Hepatocyte (in vitro differentiated cells): ENCODE measurements around the gene CDH4. TPM values are rescaled to one million over a fixed set of nuclear protein-coding genes. Genes with fewer than 3 reads are reported as not detected.

Experiments used
- DNase-seq: peaks from one replicate; pipeline ENCODE4 v3.0.0-alpha.2; 2016; ENCODE audit warnings: low spot score
- H2AFZ ChIP-seq: fragments of 200-600 bp; sonication (generic); 2 replicates; pipeline ENCODE4 v1.6.0; 2016; ENCODE audit warnings: antibody characterized with exemption, mild to moderate bottlenecking
- H3K27ac ChIP-seq: fragments of 200-600 bp; sonication (generic); 2 replicates; pipeline ENCODE4 v1.5.1; 2016; ENCODE audit warnings: mild to moderate bottlenecking
- H3K27me3 ChIP-seq: fragments of 200-600 bp; sonication (generic); 2 replicates; pipeline ENCODE4 v1.6.1; 2016
- H3K36me3 ChIP-seq: fragments of 200-600 bp; sonication (generic); replicated peaks from 2 replicates; pipeline ENCODE4 v1.5.1; 2016; ENCODE audit warnings: low read depth; ENCODE audit not compliant: insufficient read depth
- H3K4me1 ChIP-seq: fragments of 200-600 bp; sonication (generic); 2 replicates; pipeline ENCODE4 v1.5.1; 2016; ENCODE audit warnings: mild to moderate bottlenecking, moderate library complexity; ENCODE audit not compliant: insufficient read depth
- H3K4me2 ChIP-seq: fragments of 200-600 bp; sonication (generic); 2 replicates; pipeline ENCODE4 v1.6.0; 2016
- H3K4me3 ChIP-seq: fragments of 200-600 bp; sonication (generic); 2 replicates; pipeline ENCODE4 v1.5.1; 2016; ENCODE audit warnings: mild to moderate bottlenecking
- H3K79me2 ChIP-seq: fragments of 200-600 bp; sonication (generic); 2 replicates; pipeline ENCODE4 v1.6.0; 2017; ENCODE audit warnings: mild to moderate bottlenecking
- H3K9me2 ChIP-seq: fragments of 200-600 bp; sonication (generic); replicated peaks from 2 replicates; pipeline ENCODE4 v1.6.0; 2017; ENCODE audit warnings: mild to moderate bottlenecking; ENCODE audit not compliant: insufficient read depth
- H3K9me3 ChIP-seq: fragments of 200-600 bp; sonication (generic); 2 replicates; pipeline ENCODE4 v1.5.1; 2016; ENCODE audit warnings: low read depth, mild to moderate bottlenecking
- H4K20me1 ChIP-seq: fragments of 200-600 bp; sonication (generic); 2 replicates; pipeline ENCODE4 v1.6.0; 2016; ENCODE audit warnings: mild to moderate bottlenecking; ENCODE audit not compliant: insufficient read depth, poor library complexity, severe bottlenecking
- EZH2 ChIP-seq: fragments of 200-600 bp; sonication (generic); IDR thresholded peaks from 2 replicates; pipeline ENCODE4 v1.6.1; 2016; ENCODE audit warnings: antibody characterized with exemption, mild to moderate bottlenecking, borderline replicate concordance
- EZH2phosphoT487 ChIP-seq: fragments of 200-600 bp; sonication (generic); IDR thresholded peaks from one replicate; pipeline ENCODE4 v1.6.1; 2018; ENCODE audit warnings: antibody characterized with exemption, mild to moderate bottlenecking, low read depth, moderate library complexity; ENCODE audit not compliant: unreplicated experiment, severe bottlenecking
- WGBS: methylation state at CpG from one replicate; pipeline ENCODE4 v1.1.6; 2016; ENCODE audit warnings: low lambda C conversion rate; ENCODE audit errors: missing lambda C conversion rate; 5-methylcytosine and 5-hydroxymethylcytosine counted together
- polyA plus RNA-seq: library from polyadenylated mRNA; unstranded; fragments of >200 nt; fragmentation: Nextera tagmentation; extraction: Ambion mirVana; gene quantifications from 2 replicates; pipeline ENCODE4 v1.2.1, GENCODE V29; 2016
- total RNA-seq: library from RNA; depleted of rRNA; stranded (reverse); fragments of >200 nt; gene quantifications from 2 replicates; pipeline ENCODE4 v1.2.3, GENCODE V29; 2014
- TF ChIP-seq, protein P1 (sequence below): fragments of 200-600 bp; sonication (generic); IDR thresholded peaks from 2 replicates; pipeline ENCODE4 v1.5.1; 2016; ENCODE audit warnings: antibody characterized with exemption, mild to moderate bottlenecking; ENCODE audit not compliant: poor library complexity

The CDH4 gene
- total and polyA plus RNA-seq, 2 experiments from 2014 or later: 0.53 to 0.73 TPM

DNA sequence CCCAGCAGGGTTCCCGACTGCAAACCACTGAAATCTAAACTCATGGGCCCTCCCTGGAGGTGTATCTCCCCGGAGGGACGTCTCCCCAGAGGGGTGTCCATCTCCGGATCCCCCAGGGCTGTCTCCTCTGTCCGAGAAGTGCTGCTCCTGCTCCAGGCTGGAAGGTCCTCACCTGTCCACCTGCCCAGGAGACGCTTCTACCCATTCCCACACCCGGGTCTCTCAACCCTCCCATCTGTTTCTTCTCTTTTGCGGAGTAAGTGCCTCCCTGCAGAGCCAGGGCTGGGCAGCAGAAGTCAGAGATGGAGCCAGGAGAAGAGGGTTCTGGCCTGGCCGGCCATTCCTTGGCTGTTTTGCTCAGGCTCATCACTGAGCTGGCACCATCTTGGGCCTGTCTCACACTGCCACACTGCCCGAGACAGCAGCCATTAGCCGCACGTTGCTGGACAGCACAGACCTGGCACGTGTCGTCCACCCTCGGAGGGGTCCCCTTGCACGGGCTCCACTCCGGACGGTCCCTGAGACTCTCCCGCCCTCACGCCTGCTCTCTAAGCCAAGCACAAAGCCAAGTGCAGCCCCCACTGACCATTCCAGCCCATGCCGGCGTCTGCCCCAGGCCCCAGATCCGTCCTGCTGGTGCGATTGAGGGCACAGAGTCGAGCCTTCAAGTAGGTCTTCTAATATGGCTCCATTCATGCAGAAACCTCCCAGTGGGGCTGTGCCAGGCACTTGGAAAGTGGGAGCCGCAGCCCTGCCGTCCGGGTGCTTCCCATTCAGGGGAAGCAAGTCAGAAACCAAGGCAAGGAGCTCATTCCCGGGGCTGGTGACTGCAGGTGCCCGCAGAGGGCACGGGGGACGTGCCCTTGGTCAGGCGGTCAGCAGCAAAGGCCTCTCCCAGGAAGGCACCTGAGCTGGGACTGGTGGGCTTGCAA, 445.9 kb downstream of the CDH4 start:
- 94% methylated on average over 33 of the region's 33 CpGs for WGBS
- no peaks in the 10 kb centered on the region for H3K9me2 ChIP-seq
- DNase-seq: no peak
- no peak overlapping the region for H3K4me3 ChIP-seq
- H3K4me2 ChIP-seq: no peak overlapping the region
- H2AFZ ChIP-seq: no peak overlapping the region
- H3K9me3 ChIP-seq: no peaks in the 10 kb centered on the region
- H3K27me3 ChIP-seq: no peaks in the 10 kb centered on the region
- no peaks in the 10 kb centered on the region for H4K20me1 ChIP-seq
- H3K27ac ChIP-seq: no peak overlapping the region
- TF ChIP-seq, protein P1, sequence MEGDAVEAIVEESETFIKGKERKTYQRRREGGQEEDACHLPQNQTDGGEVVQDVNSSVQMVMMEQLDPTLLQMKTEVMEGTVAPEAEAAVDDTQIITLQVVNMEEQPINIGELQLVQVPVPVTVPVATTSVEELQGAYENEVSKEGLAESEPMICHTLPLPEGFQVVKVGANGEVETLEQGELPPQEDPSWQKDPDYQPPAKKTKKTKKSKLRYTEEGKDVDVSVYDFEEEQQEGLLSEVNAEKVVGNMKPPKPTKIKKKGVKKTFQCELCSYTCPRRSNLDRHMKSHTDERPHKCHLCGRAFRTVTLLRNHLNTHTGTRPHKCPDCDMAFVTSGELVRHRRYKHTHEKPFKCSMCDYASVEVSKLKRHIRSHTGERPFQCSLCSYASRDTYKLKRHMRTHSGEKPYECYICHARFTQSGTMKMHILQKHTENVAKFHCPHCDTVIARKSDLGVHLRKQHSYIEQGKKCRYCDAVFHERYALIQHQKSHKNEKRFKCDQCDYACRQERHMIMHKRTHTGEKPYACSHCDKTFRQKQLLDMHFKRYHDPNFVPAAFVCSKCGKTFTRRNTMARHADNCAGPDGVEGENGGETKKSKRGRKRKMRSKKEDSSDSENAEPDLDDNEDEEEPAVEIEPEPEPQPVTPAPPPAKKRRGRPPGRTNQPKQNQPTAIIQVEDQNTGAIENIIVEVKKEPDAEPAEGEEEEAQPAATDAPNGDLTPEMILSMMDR: no peak
- no peak for TF ChIP-seq EZH2
- TF ChIP-seq EZH2phosphoT487: no peak
- no peaks in the 10 kb centered on the region for H3K4me1 ChIP-seq
- no peaks in the 10 kb centered on the region for H3K79me2 ChIP-seq
- no peaks in the 10 kb centered on the region for H3K36me3 ChIP-seq

DNA sequence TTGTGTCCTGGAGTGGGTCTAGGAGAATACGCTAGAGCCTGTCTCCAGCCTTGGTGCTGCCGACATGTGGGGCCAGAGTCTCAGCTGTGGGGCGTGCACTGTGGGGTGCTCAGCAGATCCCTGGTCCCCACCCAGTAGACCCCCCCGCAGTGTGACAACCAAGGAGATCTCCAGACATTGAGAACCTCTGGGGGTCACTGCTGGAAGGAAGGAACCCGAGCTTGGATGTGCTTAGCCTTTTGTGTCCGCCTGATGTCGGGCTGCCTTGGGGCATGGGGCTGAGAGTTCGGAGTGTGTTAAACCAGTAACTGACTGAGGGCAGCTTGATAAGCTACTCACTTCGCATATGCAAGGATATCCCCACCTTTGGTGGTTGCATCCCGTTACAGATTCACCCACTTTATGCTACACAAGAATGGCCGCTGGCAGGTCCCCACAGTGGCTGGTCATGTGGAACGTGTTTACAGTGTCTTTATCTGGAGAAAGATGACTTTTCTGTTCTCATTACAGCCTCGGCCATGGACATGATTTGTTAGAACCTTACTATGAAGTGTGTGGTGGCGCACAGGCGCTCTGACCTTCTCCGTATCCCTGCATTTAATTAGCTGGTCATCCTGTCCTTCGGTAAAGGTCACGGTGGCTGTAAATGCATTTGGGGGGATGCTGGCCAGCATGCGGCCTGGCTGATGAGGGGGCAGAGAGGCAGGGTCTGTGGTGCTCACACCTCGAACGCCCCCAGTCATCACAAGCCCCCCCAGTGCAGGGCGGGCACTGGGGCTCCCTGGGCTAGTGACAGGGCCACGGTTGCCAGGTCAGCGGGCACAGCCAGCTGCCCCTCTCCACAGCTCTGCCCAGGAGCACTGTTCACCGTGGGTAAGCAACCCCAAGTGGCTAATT, 446.8 kb downstream of the CDH4 start:
- 92% methylated on average over 25 of the region's 25 CpGs for WGBS
- Histone ChIP-seq H3K9me3 (no peaks in the 10 kb centered on the region), H3K4me3 (no peak overlapping the region), H3K4me2 (no peak overlapping the region), H3K9me2 (no peaks in the 10 kb centered on the region), H3K4me1 (no peaks in the 10 kb centered on the region), H3K27me3 (no peaks in the 10 kb centered on the region), H3K79me2 (no peaks in the 10 kb centered on the region), H4K20me1 (no peaks in the 10 kb centered on the region), H3K36me3 (no peaks in the 10 kb centered on the region), H3K27ac (no peak overlapping the region), H2AFZ (no peak overlapping the region)
- no peak for TF ChIP-seq EZH2
- TF ChIP-seq, protein P1: no peak
- TF ChIP-seq EZH2phosphoT487: no peak
- no peak for DNase-seq

DNA sequence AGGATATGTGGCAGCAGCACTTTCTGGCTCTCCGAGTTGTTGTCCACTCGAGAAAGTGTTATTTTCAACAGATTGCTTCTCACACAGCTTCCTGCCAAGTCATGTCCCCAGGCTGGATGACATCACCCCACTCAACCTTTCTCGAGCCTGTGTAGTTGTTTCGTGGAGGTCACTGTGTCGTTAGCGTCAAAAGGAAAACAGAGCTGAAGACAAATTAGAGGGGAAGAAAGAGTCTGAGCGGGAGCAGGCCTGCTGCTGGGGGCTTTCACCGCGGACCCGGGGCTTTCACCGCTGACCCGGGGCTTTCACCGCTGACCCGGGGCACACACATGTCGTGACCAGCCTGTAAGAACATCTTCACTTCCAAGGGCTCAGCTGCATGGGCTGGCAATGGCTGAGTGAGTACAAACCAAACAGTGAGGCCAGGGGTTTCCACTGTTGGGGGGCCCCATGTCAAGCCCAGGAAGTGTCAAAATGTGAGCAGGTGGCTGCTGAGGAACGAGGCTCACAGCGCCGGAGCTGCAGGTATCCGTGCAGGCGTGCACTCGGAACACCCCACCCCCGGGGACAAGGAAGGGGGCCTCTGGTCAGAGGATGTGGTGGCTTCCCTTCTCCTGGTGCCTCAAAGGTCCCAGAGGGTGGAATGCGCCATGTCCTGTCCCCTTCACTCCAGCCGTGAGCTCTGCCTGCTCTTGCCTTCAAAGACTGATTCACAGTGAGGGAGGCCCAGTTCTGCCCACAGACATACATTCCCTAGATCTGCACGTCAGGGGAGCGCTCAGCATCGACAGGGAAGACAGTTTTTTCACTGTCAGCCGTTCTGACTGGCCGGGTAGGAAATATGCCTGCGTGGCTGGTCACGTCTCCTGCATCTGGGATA, 447.7 kb downstream of the CDH4 start:
- DNase-seq: no peak
- Histone ChIP-seq H3K4me2 (no peak overlapping the region), H3K36me3 (no peaks in the 10 kb centered on the region), H3K9me2 (no peaks in the 10 kb centered on the region), H3K4me1 (no peaks in the 10 kb centered on the region), H3K27ac (no peak overlapping the region), H3K4me3 (no peak overlapping the region), H2AFZ (no peak overlapping the region), H4K20me1 (no peaks in the 10 kb centered on the region), H3K27me3 (no peaks in the 10 kb centered on the region), H3K79me2 (no peaks in the 10 kb centered on the region), H3K9me3 (no peaks in the 10 kb centered on the region)
- 72% methylated on average over 31 of the region's 31 CpGs for WGBS
- TF ChIP-seq EZH2 (no peak), EZH2phosphoT487 (no peak)
- TF ChIP-seq, protein P1: no peak
